Stimulated activated CD4-positive, alpha-beta T cell treated with anti-CD3 and anti-CD28 coated beads, TNF-alpha, amount 100 ng/mL, for 48 hours (primary cell): Measurements from ENCODE around the gene SRD5A1.

Experiments
- DNase-seq, 3 donors: peaks; one replicate each; pipeline ENCODE4 v3.0.0-alpha.2; 2020; ENCODE audit warnings: low read depth in 3 of 3

SRD5A1 gene

GRCh38 chr5:6686501-6686900 lies 53.3 kb downstream of the SRD5A1 start:
- no peak for DNase-seq

- DNase-seq = no peak
Measured at GRCh38 chr5:6686915-6687409, 53.7 kb downstream of the SRD5A1 start.

- DNase-seq = no peak
Measured at GRCh38 chr5:6687505-6687904, 54.3 kb downstream of the SRD5A1 start.

GRCh38 chr5:6692906-6693305 lies 59.7 kb downstream of the SRD5A1 start:
- DNase-seq = no peak

- DNase-seq = no peak
Measured at GRCh38 chr5:6698696-6699095, 65.5 kb downstream of the SRD5A1 start.

- DNase-seq = no peak
Measured at GRCh38 chr5:6699357-6699756, 66.1 kb downstream of the SRD5A1 start.

GRCh38 chr5:6700074-6700684 lies 66.9 kb downstream of the SRD5A1 start:
- no peak for DNase-seq

GRCh38 chr5:6700685-6701355 lies 67.6 kb downstream of the SRD5A1 start:
- DNase-seq = no peak

GRCh38 chr5:6701491-6701890 lies 68.3 kb downstream of the SRD5A1 start:
- no peak for DNase-seq

- DNase-seq = no peak
Measured at GRCh38 chr5:6702633-6703032, 69.4 kb downstream of the SRD5A1 start.

GRCh38 chr5:6703806-6704205 lies 70.6 kb downstream of the SRD5A1 start:
- no peak for DNase-seq

- no peak for DNase-seq
Measured at GRCh38 chr5:6704361-6704851, 71.2 kb downstream of the SRD5A1 start.

GRCh38 chr5:6705088-6705487 lies 71.8 kb downstream of the SRD5A1 start:
- no peak for DNase-seq

- DNase-seq = no peak
Measured at GRCh38 chr5:6705959-6706358, 72.7 kb downstream of the SRD5A1 start.

GRCh38 chr5:6707852-6708251 lies 74.6 kb downstream of the SRD5A1 start:
- no peak for DNase-seq

- no peak for DNase-seq
Measured at GRCh38 chr5:6708814-6709213, 75.6 kb downstream of the SRD5A1 start.

- DNase-seq = no peak
Measured at GRCh38 chr5:6710070-6710469, 76.8 kb downstream of the SRD5A1 start.

- no peak for DNase-seq
Measured at GRCh38 chr5:6710551-6711318, 77.5 kb downstream of the SRD5A1 start.

GRCh38 chr5:6711409-6712141 lies 78.3 kb downstream of the SRD5A1 start:
- DNase-seq = no peak

GRCh38 chr5:6712142-6712576 lies 78.9 kb downstream of the SRD5A1 start:
- peak in 1 of 3 donors; percentile 35 for DNase-seq

- peak; percentile 90 to 96 (median 93) for DNase-seq
Measured at GRCh38 chr5:6712577-6713273, 79.5 kb downstream of the SRD5A1 start.
